ENCODE results near the gene SLCO2A1. TPM values are rescaled to one million over a fixed set of nuclear protein-coding genes. Genes with fewer than 3 reads are reported as not detected.
A peak's percentile ranks its signal among the peaks of the same experiment; 100 is the strongest.

The SLCO2A1 gene
- total and polyA plus RNA-seq, 2 donors: 3.0 to 25.6 TPM

DNA sequence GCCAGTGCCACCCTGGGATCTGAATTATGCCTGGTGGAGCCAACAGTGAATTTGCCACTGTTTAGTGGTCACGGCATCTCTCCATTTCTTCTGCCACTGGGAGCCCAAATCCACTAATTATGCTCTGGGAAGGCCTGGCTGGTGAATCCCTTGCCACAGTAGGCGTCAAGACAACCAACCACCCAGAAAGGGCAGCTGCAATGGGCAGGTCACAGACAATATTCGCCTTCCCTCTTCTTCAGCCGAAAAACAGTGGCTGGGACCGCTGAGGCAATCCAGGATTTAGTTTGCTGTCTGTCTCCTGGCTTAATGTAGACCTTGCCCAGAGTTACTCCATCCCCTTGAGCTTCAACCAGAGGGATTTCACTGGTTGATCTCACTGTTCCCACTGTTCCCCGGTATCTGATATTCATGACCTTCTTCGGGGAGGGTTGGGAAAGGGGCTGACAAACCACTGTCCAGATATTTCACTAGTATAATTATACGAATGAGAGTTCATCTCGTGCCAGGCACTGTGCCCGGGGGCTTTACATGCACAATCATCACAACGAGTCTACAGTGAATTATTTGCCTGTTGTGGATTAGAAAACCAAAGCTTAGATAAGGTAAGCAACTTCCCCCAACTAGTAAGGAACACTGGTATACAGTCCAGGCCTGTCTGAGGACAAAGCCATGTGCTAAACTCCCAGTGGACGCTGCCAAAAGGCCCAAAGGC lies 84.2 kb downstream of the SLCO2A1 start:
- H3K36me3 ChIP-seq (ENCODE audit: insufficient read depth): no peaks in the 10 kb centered on the region
- no peak overlapping the region for H3K27ac ChIP-seq (ENCODE audit: low read depth)
- no peaks in the 10 kb centered on the region for H3K4me1 ChIP-seq (ENCODE audit: insufficient read depth)
- H3K4me3 ChIP-seq (ENCODE audit: low read depth, low read length): no peak overlapping the region
- DNase-seq (ENCODE audit: extremely low spot score): no peak
- WGBS: 70% methylated on average over 12 of the region's 12 CpGs

DNA sequence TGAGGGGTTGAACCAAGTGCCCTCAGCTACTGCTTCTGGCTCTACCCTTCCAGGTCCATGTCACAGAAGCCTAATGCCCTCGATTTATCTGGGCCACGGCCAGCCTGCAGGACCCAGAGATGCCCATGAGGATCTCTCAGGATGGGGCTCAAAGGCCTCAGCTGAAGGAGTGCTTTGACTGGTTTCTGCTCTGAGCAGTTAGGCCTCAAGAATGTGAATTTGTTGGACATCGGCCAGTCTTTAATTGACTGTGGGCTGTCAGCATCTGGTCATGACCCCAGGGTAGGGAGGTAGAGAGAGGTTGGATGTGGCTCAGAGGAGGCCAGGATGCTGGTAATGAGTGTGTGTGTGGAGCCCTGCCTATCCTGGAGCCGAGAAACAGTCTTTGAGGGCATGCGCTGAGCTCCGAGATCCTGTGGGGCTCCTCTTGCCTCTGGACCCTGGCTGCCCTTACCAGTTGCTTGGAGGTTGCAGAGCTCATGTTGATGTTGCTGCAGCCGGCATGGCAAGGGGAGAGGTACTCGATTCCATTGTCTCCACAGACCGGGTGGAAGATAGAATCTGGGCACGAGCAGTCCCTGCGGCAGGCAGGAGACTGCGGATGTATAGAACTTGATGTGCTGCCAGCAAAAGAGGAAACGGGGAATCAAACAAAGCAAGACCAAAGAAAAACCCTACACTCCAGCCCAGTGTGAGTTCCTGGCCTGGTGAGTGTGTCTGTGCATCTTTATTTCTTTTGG lies 84.9 kb downstream of the SLCO2A1 start:
- peak; percentile 59 for DNase-seq (ENCODE audit: extremely low spot score)
- no peak overlapping the region for H3K27ac ChIP-seq (ENCODE audit: low read depth)
- 65% methylated on average over 13 of the region's 13 CpGs for WGBS
- no peak overlapping the region for H3K4me3 ChIP-seq (ENCODE audit: low read depth, low read length)
- no peaks in the 10 kb centered on the region for H3K36me3 ChIP-seq (ENCODE audit: insufficient read depth)
- no peaks in the 10 kb centered on the region for H3K4me1 ChIP-seq (ENCODE audit: insufficient read depth)

DNA sequence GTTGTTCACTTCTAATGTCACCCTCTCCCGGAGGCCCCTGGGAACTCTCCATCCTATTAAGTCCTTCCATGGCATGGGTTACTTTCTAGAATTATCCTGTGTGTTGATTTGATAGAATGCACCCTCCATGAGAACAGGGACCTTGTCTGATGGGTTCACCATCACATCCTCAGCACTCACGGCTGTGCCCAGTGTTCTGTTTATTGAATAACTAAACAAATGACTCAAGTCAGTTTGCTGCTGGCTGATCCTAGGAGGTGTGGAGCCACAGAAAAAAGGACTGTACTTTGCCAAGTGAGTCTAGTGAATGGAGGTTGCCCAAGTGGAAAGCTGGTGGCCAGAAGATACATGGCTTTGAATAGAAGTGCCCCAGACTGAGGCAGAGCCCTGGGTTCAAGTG lies 85.5 kb downstream of the SLCO2A1 start:
- 47% methylated on average over 2 of the region's 2 CpGs for WGBS
- Histone ChIP-seq H3K36me3 (ENCODE audit: insufficient read depth) (no peaks in the 10 kb centered on the region), H3K27ac (ENCODE audit: low read depth) (no peak overlapping the region), H3K4me3 (ENCODE audit: low read depth, low read length) (no peak overlapping the region), H3K4me1 (ENCODE audit: insufficient read depth) (no peaks in the 10 kb centered on the region)
- no peak for DNase-seq (ENCODE audit: extremely low spot score)

DNA sequence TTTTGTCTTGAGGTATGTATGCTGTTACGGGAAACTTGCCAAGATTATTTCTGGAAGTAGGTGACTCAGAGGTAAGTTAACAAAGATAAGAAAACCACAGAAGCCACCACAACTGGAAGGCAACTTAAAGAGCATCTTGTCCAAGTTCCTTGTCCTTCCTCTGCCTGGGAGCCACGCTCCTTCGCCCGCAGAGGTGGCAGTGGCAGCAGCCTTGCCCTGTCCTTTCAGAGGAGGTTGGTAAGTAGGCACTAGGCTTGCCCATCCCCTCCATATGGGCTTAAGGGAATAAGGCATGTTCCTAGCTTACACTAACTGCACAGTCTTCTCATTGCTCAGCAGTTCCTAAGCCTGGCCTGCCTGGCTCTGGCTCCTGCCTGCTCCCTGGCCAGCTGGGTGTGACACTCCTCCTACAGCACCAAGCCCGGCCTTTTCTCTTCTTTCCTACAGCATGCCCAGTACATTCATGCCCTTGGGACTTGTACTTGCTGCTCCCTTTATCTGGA lies 86.0 kb downstream of the SLCO2A1 start:
- no peak overlapping the region for H3K27ac ChIP-seq (ENCODE audit: low read depth)
- no peaks in the 10 kb centered on the region for H3K36me3 ChIP-seq (ENCODE audit: insufficient read depth)
- 74% methylated on average over 5 of the region's 5 CpGs for WGBS
- no peak overlapping the region for H3K4me3 ChIP-seq (ENCODE audit: low read depth, low read length)
- H3K4me1 ChIP-seq (ENCODE audit: insufficient read depth): no peaks in the 10 kb centered on the region
- DNase-seq (ENCODE audit: extremely low spot score): no peak

DNA sequence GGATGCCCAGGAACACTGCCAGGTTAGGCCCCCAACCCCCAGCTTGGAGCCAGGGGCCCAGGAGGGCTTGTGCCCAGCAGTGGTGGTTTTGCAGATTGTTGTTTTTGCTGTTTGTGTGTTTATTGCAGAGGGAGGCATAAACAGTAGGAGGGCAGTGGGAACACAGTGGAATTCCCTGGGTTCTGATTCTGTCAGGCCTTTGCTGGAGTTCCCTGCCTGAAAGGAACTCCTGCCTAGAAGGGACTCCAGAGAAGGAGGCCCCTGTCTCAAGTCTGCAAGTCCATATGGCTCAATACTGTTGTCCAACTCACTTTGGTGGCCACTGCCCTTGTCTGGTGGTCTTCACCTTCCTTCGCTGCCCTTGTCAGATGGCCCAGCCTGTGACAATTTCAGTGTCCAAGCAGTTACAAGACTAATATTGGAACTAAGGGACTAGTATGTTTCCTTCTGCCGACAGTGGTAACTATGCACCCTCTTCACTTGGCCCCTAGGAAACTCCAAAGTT lies 86.6 kb downstream of the SLCO2A1 start:
- DNase-seq (ENCODE audit: extremely low spot score): no peak
- Histone ChIP-seq H3K4me3 (ENCODE audit: low read depth, low read length) (no peak overlapping the region), H3K36me3 (ENCODE audit: insufficient read depth) (no peaks in the 10 kb centered on the region), H3K27ac (ENCODE audit: low read depth) (no peak overlapping the region), H3K4me1 (ENCODE audit: insufficient read depth) (no peaks in the 10 kb centered on the region)
- WGBS: 96% methylated on average over 2 of the region's 2 CpGs

DNA sequence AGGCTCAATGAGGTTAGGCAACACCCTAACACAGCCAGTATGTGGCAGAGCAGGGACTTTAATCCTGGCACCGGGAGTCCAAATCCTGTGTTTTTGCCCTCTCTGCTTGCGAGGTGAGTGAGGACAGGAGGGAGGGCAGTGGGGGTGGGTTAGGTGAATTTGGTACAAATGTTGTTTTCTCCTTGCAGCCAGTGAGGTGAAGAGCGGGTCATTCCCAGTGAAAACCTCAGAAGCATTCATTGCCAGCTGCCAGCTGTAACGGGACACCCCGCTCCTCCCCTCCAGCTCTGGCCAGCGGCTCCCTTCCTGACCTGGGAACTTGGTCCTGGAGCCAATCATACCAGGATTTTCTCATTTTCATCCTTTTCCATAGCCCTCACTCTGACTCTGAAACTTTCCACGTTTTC lies 88.3 kb downstream of the SLCO2A1 start:
- Histone ChIP-seq H3K36me3 (ENCODE audit: insufficient read depth) (no peaks in the 10 kb centered on the region), H3K4me3 (ENCODE audit: low read depth, low read length) (no peak overlapping the region), H3K27ac (ENCODE audit: low read depth) (no peak overlapping the region), H3K4me1 (ENCODE audit: insufficient read depth) (no peaks in the 10 kb centered on the region)
- DNase-seq (ENCODE audit: extremely low spot score): no peak
- WGBS: 50% methylated on average over 7 of the region's 7 CpGs

DNA sequence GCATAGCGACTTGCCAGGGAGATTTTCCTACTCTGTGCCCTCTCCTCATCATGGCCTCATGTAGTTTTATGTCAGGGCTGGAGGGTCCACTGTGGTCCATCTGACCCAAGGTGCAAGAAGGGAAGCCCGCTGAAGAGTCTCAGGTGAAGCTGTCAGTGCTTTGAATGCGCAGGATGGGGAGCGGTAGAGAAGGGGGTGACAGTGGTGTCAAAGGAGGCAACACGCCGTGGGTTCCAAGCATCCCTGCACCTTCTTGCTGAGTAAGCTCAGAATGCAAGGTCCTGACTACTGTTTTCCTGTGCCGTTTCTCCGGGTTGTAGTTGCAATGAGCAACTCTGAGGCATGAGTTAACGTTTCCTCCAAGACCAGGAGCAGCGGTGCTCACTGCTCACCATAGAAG lies 89.2 kb downstream of the SLCO2A1 start:
- Histone ChIP-seq H3K4me3 (ENCODE audit: low read depth, low read length) (no peak overlapping the region), H3K4me1 (ENCODE audit: insufficient read depth) (no peaks in the 10 kb centered on the region), H3K36me3 (ENCODE audit: insufficient read depth) (no peaks in the 10 kb centered on the region), H3K27ac (ENCODE audit: low read depth) (no peak overlapping the region)
- WGBS: 85% methylated on average over 10 of the region's 10 CpGs
- no peak for DNase-seq (ENCODE audit: extremely low spot score)

DNA sequence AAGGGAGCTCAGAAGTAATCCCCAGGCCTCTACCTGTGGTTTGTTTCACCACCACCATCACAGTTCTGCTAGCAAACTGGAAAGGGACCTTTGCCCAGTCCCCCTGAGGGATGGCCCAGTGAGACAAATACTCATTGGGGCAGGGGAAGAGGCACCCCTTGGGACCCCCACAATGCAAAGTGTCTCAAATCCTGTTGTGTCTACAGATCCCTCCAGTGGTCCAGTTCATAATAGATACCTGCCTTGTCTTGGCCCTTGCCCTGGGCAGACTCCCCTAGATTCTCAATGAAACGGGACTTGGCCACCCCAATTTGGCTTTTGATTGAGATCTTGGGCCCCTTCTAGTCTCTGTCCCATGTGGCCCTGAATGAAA lies 90.3 kb downstream of the SLCO2A1 start:
- Histone ChIP-seq H3K4me1 (ENCODE audit: insufficient read depth) (no peaks in the 10 kb centered on the region), H3K27ac (ENCODE audit: low read depth) (no peak overlapping the region), H3K4me3 (ENCODE audit: low read depth, low read length) (no peak overlapping the region), H3K36me3 (ENCODE audit: insufficient read depth) (no peaks in the 10 kb centered on the region)
- no peak for DNase-seq (ENCODE audit: extremely low spot score)
- WGBS: 89% methylated on average over 1 of the region's 1 CpG

DNA sequence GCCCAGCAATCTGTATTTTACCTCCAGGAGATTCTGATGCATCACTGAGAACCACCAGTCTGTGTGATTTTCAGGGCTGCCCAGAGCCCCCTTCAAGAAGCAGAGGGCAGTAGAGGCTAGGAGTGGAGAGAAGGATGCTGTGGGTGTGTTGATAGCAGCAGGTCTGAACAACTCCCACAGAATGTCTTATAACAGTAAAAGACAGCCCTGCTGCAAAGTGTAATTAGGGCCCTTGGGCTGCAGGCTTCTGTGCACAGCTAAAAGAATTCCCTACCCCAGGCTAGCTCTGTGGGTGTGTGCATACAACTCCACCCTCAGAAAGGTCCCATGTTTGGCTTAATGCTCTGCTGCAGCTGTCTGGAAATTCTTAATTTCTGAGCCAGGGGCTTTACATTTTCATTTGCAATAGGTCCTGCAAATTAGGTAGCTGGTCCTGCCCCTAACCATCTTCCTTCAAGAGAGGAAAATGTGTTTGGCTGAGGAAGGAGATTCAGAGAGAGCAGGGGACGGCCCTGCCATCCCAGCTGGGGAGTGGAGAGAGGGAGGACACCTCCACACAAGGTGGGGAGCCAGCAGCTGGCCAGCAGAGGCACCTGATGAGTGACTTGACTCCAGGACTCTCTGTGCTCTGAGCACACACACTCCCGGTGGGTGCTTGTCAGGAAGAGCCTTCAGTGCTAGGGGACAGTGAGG lies 90.8 kb downstream of the SLCO2A1 start:
- 82% methylated on average over 2 of the region's 2 CpGs for WGBS
- H3K27ac ChIP-seq (ENCODE audit: low read depth): no peak overlapping the region
- H3K4me1 ChIP-seq (ENCODE audit: insufficient read depth): no peaks in the 10 kb centered on the region
- DNase-seq (ENCODE audit: extremely low spot score): no peak
- H3K36me3 ChIP-seq (ENCODE audit: insufficient read depth): no peaks in the 10 kb centered on the region
- no peak overlapping the region for H3K4me3 ChIP-seq (ENCODE audit: low read depth, low read length)

DNA sequence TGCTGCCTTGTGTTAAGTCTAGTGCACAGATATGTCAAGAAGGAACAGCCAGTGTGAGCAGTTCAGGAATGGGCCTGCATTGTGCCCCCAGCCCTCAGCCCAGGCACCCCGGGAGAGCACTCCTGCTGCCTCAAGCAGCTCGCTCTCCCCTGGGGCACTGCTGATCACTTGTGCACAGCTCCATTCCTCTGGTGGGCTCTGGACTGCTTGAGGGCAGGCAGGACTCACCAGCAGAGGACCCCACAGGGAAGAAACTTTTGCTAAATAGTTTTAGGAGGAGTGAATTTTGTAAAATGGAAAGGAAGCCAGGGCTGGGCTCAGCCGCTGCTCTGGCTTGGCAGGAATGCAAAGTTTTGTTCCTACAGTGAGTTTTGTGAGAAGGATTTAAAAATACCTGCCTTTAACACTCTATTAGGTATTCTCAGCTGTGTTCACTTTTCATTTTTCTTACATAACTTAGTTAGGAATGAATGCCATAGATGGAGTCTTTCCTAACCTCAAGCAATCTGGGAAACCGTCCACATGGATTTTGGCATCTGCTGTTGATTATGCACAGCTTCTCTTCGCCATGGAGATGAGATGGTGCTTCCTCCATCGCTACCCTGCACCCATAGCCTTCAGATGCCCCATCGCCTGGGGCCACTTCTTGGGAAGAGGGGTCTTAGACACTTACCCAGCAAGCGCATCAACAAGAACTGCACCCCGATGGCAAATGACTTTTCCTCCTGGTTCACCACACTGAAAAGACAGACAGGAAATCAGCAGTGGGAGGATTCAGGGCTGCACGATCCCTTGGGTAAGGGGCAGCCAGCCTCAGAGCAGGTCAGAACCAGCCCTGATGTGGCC lies 91.7 kb downstream of the SLCO2A1 start:
- Histone ChIP-seq H3K4me3 (ENCODE audit: low read depth, low read length) (no peak overlapping the region), H3K27ac (ENCODE audit: low read depth) (no peak overlapping the region), H3K36me3 (ENCODE audit: insufficient read depth) (no peaks in the 10 kb centered on the region), H3K4me1 (ENCODE audit: insufficient read depth) (no peaks in the 10 kb centered on the region)
- DNase-seq (ENCODE audit: extremely low spot score): no peak
- 71% methylated on average over 10 of the region's 10 CpGs for WGBS

DNA sequence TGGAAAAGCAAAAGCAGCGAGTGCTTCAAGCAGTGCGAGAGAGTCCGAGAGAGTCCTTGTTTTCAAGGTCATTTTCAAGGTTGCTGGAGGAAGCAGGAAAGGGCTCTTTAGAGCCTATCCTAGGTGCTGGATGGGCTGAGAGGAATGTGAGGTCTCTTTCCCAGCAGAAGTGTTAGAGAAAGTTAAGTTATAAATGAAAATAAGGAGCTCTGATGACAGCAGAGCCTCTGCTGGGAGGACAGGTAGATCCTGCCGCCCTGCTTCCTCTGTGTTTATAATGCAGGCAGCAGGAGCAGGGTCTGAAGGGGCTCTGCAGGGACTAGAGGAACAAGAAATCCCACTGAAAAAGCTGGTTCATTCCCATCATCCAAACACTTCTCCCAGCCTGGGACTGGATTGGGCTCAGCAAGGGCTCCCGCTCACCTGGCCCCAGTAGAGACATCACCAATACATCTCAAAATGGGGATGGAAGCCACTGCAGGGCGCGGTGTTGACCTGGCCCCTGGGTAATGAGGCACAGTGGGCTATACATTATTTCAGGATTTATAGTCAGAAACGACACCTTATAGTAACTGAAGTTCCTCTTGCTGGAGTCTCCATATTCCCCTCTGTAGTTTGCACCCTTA lies 92.6 kb downstream of the SLCO2A1 start:
- WGBS: 92% methylated on average over 8 of the region's 8 CpGs
- H3K36me3 ChIP-seq (ENCODE audit: insufficient read depth): no peaks in the 10 kb centered on the region
- H3K4me3 ChIP-seq (ENCODE audit: low read depth, low read length): no peak overlapping the region
- H3K27ac ChIP-seq (ENCODE audit: low read depth): no peak overlapping the region
- no peaks in the 10 kb centered on the region for H3K4me1 ChIP-seq (ENCODE audit: insufficient read depth)
- DNase-seq (ENCODE audit: extremely low spot score): no peak

DNA sequence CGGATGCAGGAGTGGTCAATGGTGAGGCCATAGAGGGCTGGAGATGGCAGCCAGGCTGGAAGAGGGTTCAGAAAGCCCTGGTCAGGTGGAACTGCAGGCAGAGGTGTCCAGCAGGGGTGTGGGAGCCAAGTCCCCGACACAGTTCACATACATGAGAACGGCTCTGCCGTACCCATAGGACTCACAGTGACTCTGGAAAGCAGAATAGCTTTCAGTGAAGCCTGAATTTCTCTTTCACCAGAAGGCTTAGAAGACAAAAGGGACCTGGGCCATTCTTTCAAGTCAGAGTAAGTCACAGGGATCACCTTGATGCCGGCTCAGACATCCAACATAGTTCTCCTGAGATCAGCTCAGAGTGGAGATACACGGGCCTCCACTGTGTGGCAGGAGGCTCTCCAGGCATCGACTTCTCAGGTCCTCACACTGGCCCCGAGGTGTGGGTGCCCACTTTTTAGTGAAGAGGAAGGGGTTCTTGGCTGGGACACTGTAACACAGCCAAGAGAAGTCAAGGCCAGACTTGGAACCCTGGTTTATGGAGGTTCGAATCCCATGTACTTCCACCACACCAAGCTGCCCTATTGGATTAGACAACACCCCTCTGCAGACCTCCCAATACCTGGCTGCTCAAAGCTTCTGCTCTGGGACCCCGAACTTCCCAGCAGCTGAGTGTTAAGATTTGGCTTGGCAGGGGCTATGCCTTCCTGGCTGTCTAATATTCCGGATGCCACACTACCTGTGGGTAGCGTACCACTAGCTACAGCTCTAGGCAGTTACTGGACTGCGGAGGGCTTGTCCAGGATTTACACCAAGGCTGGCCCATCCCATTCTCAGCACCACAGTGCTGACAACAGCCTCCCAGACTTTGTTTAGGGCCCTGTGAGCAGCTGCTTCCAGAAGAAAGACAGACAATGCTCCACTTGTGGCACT lies 93.6 kb downstream of the SLCO2A1 start:
- Histone ChIP-seq H3K27ac (ENCODE audit: low read depth) (no peak overlapping the region), H3K4me1 (ENCODE audit: insufficient read depth) (no peaks in the 10 kb centered on the region), H3K4me3 (ENCODE audit: low read depth, low read length) (no peak overlapping the region), H3K36me3 (ENCODE audit: insufficient read depth) (no peaks in the 10 kb centered on the region)
- no peak for DNase-seq (ENCODE audit: extremely low spot score)
- WGBS: 92% methylated on average over 13 of the region's 13 CpGs
